SJCRH30 (cell line): Measurements from ENCODE around the gene PRR14. TPM values are rescaled to one million over a fixed set of nuclear protein-coding genes. Genes with fewer than 3 reads are reported as not detected.
A peak's percentile ranks its signal among the peaks of the same experiment; 100 is the strongest.

ENCODE experiments used
- DNase-seq, 2 experiments: peaks; one replicate each; pipeline ENCODE4 v3.0.0-alpha.2; 2015 to 2020
- H3K27ac ChIP-seq: fragments of 250-450 bp; sonication (Bioruptor Pico); 2 replicates; pipeline ENCODE4 v1.5.1; 2020; ENCODE audit warnings: mild to moderate bottlenecking, moderate library complexity
- H3K27me3 ChIP-seq: fragments of 250-450 bp; sonication (Bioruptor Pico); 2 replicates; pipeline ENCODE4 v1.5.1; 2020; ENCODE audit warnings: mild to moderate bottlenecking, moderate library complexity
- H3K36me3 ChIP-seq: fragments of 250-450 bp; sonication (Bioruptor Pico); 2 replicates; pipeline ENCODE4 v1.5.1; 2020; ENCODE audit warnings: mild to moderate bottlenecking, moderate library complexity
- H3K4me1 ChIP-seq: fragments of 250-450 bp; sonication (Bioruptor Pico); 2 replicates; pipeline ENCODE4 v1.5.1; 2020; ENCODE audit warnings: mild to moderate bottlenecking, moderate library complexity
- H3K4me3 ChIP-seq: fragments of 250-450 bp; sonication (Bioruptor Pico); 2 replicates; pipeline ENCODE4 v1.5.1; 2020; ENCODE audit warnings: mild to moderate bottlenecking, moderate library complexity
- H3K9me3 ChIP-seq: fragments of 250-450 bp; sonication (Bioruptor Pico); replicated peaks from 2 replicates; pipeline ENCODE4 v1.5.1; 2020; ENCODE audit warnings: mild to moderate bottlenecking, moderate library complexity
- total RNA-seq: library from RNA; depleted of rRNA; stranded (reverse); fragments of >200 nt; shearing (Covaris generic); gene quantifications from 2 replicates; pipeline ENCODE4 v1.2.3, GENCODE V29; 2014

PRR14 gene
- total RNA-seq, 1 experiment from 2014 or later = 10.5 TPM

DNA sequence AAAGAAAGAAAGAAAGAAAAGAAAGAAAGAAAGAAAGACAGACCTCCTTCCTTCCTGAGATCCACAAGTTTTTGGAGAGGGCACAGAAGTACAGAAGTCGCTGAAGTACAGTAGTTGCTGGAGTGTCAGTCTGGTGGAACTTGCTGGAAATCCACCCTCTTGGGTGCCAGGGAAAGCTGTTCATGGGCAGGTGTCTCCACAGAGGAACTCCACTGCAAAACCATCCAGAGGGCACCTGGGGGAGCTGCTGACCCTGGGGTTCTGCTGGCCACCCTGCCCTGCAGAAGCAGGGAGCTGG lies 3.5 kb upstream of the PRR14 start:
- Histone ChIP-seq H3K9me3 (no peaks in the 10 kb centered on the region), H3K36me3 (no peaks in the 10 kb centered on the region), H3K4me3 (no peak overlapping the region), H3K27me3 (0 out of 2 replicates have a peak, but pooled peaks cover 2% of the 10 kb centered on the region), H3K27ac (no peak overlapping the region), H3K4me1 (no peaks in the 10 kb centered on the region)
- DNase-seq = no peak

DNA sequence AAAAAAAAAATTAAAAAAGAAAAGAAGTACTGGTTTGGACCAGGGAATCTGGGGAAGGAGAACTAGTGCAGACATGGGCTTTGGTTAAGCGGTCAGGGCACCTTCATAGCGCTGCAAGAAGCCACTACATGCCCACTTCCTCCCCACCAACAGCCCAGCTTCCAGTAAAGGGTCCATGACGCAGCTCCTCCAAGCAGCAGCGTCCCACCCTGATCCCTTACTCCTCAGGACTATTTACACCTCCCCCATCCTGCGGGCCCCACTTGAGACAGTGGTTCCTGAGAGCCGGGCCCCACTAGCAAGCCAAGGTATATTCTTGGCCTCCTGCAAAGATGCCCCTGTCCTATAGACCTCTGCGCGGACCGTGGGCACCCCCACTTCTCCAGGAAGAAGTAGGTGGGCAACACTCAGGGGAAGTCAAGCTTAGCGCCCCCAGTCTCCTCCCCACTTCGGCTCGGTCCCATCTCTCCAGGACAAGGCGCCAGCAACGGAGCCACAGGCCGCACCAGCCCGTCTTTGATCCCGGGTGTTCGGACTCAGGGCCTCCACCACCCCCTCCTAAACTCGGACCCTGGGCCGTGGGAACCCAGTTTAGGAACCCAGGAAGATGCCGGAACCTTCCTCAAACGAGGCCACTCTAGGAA lies 913 bp upstream of the PRR14 start:
- no peak for DNase-seq
- peak overlapping the region; percentile 58 for H3K27ac ChIP-seq
- H3K27me3 ChIP-seq = 0 out of 2 replicates have a peak, but pooled peaks cover 2% of the 10 kb centered on the region
- H3K4me1 ChIP-seq = no peaks in the 10 kb centered on the region
- no peaks in the 10 kb centered on the region for H3K36me3 ChIP-seq
- H3K9me3 ChIP-seq = no peaks in the 10 kb centered on the region
- H3K4me3 ChIP-seq = peak overlapping the region; percentile 76

DNA sequence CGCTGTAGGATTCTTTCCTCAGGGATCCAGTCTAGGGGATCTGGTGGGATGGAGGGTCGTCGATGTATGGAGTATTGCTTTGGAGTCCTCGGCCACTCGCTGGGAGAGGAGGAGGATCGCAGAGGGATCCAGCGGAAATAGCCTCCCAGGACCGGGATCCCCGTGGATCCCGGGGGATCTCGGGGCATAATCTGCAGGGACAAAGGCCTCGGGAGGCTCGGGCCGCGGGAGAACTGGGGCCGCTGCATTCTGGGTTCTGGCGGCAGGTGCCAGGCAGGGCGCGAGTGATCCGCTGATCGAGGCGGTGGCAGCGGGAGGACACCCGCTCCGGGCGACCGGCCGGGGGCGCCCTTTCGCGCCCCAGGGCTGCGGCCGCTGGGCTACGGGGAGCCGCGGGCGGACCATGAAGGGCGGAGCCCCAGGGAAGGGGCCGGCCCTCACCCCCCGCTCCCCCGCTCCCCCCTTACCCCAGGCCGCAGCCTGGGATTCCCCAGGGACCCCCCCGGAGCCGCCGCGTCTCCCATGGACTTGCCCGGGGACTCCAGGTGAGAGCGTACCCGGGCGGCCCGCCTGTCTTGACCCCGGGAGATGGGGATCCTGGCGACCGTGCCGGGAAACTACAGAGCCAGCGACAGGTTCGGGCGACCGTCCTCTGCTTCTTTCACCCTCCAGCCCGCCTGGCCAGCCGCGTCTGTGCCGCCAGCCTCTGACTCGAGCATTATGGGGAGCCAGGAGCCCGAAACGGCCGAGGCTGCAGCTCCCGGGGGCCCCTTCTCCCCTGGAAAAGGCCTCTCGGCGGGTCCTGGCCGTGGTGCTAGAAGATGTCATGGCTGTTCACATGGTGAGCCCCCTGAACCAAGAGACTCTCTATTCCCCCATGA lies 604 bp downstream of the PRR14 start:
- peak overlapping the region; percentile 58 for H3K27ac ChIP-seq
- H3K4me1 ChIP-seq = no peaks in the 10 kb centered on the region
- H3K36me3 ChIP-seq = no peaks in the 10 kb centered on the region
- no peaks in the 10 kb centered on the region for H3K9me3 ChIP-seq
- H3K4me3 ChIP-seq = peak overlapping the region; percentile 76
- DNase-seq = peak; percentile 73 to 82
- H3K27me3 ChIP-seq = no peaks in the 10 kb centered on the region

- H3K4me1 ChIP-seq = no peaks in the 10 kb centered on the region
- no peaks in the 10 kb centered on the region for H3K36me3 ChIP-seq
- H3K9me3 ChIP-seq = no peaks in the 10 kb centered on the region
- peak overlapping the region; percentile 76 for H3K4me3 ChIP-seq
- no peaks in the 10 kb centered on the region for H3K27me3 ChIP-seq
- no peak for DNase-seq
- no peak overlapping the region for H3K27ac ChIP-seq
Observed at GRCh38 chr16:30652005-30652296, 1.2 kb downstream of the PRR14 start.

DNA sequence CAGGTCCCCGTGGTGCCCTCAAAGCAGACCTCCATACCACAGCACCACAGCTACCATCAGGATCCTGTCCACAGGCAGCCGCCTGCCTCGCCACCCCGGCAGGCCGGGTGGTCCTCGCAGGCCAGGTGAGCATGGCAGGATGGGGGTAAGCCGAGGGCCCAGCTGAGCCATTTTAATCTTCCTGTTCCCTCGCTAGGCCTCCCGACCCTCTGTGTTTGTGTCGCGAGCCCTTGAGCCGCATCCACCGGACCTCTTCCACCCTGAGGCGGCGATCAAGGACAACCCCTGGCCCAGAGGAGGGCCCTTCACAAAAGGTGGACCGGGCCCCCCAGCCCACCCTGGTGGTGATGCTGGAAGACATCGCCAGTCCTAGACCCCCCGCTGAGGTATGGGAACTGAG lies 2.0 kb downstream of the PRR14 start:
- Histone ChIP-seq H3K9me3 (no peaks in the 10 kb centered on the region), H3K27me3 (no peaks in the 10 kb centered on the region), H3K36me3 (no peaks in the 10 kb centered on the region), H3K27ac (no peak overlapping the region), H3K4me3 (no peak overlapping the region), H3K4me1 (no peaks in the 10 kb centered on the region)
- DNase-seq = no peak

DNA sequence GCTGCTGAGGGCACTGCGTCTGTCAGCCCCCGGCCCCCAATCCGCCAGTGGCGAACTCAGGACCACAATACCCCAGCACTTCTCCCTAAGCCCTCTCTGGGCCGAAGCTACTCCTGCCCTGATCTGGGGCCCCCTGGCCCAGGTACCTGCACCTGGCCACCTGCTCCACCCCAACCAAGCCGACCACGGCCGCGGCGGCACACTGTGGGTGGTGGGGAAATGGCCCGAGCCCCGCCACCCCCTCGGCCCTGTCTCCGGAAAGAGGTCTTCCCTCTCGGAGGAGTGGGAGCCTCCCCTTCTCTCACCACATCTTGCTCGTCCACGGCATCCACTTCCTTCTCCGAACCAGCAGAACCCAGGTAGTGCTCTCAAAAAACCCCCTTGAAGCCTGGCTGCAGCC lies 4.1 kb downstream of the PRR14 start:
- Histone ChIP-seq H3K36me3 (no peaks in the 10 kb centered on the region), H3K4me1 (no peaks in the 10 kb centered on the region), H3K4me3 (no peak overlapping the region), H3K27me3 (no peaks in the 10 kb centered on the region), H3K9me3 (no peaks in the 10 kb centered on the region), H3K27ac (no peak overlapping the region)
- no peak for DNase-seq

DNA sequence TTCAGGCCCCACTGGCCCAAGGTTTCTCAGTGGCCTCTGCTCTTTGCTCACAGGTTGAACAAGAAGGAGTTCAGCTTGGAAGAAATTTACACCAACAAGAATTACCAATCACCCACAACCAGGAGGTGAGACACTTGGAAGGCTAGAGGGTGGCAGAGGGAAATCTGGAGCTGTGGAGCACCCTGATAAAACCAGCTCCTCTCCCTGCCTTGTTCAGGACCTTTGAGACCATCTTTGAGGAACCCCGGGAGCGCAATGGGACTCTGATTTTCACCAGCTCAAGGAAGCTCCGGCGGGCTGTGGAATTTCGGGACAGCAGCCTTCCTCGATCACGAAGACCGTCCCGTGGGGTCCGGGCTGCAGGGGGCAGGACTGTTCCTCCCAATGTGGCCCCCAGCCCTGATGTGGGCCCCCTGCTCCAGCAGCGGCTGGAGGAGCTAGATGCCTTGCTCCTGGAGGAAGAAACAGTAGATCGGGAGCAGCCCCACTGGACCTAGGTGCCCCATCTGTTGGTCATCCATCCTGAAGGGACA lies 5.1 kb downstream of the PRR14 start:
- no peaks in the 10 kb centered on the region for H3K27me3 ChIP-seq
- no peak overlapping the region for H3K27ac ChIP-seq
- H3K9me3 ChIP-seq = no peaks in the 10 kb centered on the region
- peaks cover 5% of the 10 kb centered on the region; the same call in 1 of the 2 replicates for H3K4me1 ChIP-seq
- DNase-seq = no peak
- no peak overlapping the region for H3K4me3 ChIP-seq
- no peaks in the 10 kb centered on the region for H3K36me3 ChIP-seq

DNA sequence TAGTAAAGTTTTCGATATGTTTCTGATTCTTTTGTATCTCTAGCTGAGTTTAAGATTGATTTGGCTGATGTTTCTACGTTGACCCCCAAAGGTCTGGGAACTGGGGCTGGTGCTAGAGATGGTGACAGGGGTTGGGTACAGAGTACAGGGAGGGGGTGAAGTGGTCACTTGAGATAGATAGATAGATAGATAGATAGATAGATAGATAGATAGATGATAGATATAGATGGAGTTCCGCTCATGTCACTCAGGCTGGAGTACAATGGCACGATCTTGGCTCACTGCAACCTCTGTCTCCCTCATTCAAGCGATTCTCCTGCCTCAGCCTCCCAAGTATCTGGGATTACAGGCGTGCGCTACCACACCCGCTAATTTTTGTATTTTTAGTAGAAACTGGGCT lies 5.6 kb downstream of the PRR14 start:
- Histone ChIP-seq H3K27ac (no peak overlapping the region), H3K4me1 (peaks cover 5% of the 10 kb centered on the region; the same call in 1 of the 2 replicates), H3K9me3 (no peaks in the 10 kb centered on the region), H3K27me3 (no peaks in the 10 kb centered on the region), H3K36me3 (no peaks in the 10 kb centered on the region), H3K4me3 (no peak overlapping the region)
- no peak for DNase-seq

- H3K4me1 ChIP-seq = peaks cover 5% of the 10 kb centered on the region; the same call in 1 of the 2 replicates
- no peaks in the 10 kb centered on the region for H3K27me3 ChIP-seq
- peak overlapping the region; percentile 49 for H3K4me3 ChIP-seq
- no peak for DNase-seq
- no peaks in the 10 kb centered on the region for H3K9me3 ChIP-seq
- no peak overlapping the region for H3K27ac ChIP-seq
- 0 out of 2 replicates have a peak, but pooled peaks cover 3% of the 10 kb centered on the region for H3K36me3 ChIP-seq
Observed at GRCh38 chr16:30656974-30657865, 6.5 kb downstream of the PRR14 start.

GRCh38 chr16:30657866-30658730 lies 7.3 kb downstream of the PRR14 start, which contains the start of gene FBRS:
Gene FBRS (plus strand): TSS chr16:30658431. CDS start chr16:30659519, 1,088 bp downstream.
- peaks cover 8% of the 10 kb centered on the region for H3K36me3 ChIP-seq
- DNase-seq = peak; percentile 100
- H3K9me3 ChIP-seq = no peaks in the 10 kb centered on the region
- H3K4me1 ChIP-seq = peaks cover 5% of the 10 kb centered on the region; the same call in 1 of the 2 replicates
- no peaks in the 10 kb centered on the region for H3K27me3 ChIP-seq
- peak within 1 kb of the TSS; percentile 67 for H3K4me3 ChIP-seq
- H3K27ac ChIP-seq = peak within 1 kb of the TSS; percentile 56

GRCh38 chr16:30658731-30659506 lies 8.2 kb downstream of the PRR14 start:
- H3K4me1 ChIP-seq = peaks cover 5% of the 10 kb centered on the region; the same call in 1 of the 2 replicates
- peak overlapping the region; percentile 67 for H3K4me3 ChIP-seq
- peaks cover 15% of the 10 kb centered on the region for H3K36me3 ChIP-seq
- no peaks in the 10 kb centered on the region for H3K9me3 ChIP-seq
- DNase-seq = peak in 1 of 2 experiments; percentile 84
- H3K27ac ChIP-seq = peak overlapping the region; percentile 56
- H3K27me3 ChIP-seq = no peaks in the 10 kb centered on the region

- H3K27me3 ChIP-seq = no peaks in the 10 kb centered on the region
- peaks cover 15% of the 10 kb centered on the region for H3K36me3 ChIP-seq
- no peaks in the 10 kb centered on the region for H3K9me3 ChIP-seq
- H3K4me3 ChIP-seq = peak overlapping the region; percentile 67
- H3K4me1 ChIP-seq = peaks cover 5% of the 10 kb centered on the region; the same call in 1 of the 2 replicates
- no peak for DNase-seq
- H3K27ac ChIP-seq = no peak overlapping the region
Observed at GRCh38 chr16:30659507-30660423, 9.0 kb downstream of the PRR14 start.
